ENCODE measurements around the gene CIAO2B.
"Not testable (repeated sequence)": the region's sequence is repeated elsewhere in the genome, so short reads cannot be mapped to it uniquely, and the experiment has no call there.

Gene CIAO2B

DNA sequence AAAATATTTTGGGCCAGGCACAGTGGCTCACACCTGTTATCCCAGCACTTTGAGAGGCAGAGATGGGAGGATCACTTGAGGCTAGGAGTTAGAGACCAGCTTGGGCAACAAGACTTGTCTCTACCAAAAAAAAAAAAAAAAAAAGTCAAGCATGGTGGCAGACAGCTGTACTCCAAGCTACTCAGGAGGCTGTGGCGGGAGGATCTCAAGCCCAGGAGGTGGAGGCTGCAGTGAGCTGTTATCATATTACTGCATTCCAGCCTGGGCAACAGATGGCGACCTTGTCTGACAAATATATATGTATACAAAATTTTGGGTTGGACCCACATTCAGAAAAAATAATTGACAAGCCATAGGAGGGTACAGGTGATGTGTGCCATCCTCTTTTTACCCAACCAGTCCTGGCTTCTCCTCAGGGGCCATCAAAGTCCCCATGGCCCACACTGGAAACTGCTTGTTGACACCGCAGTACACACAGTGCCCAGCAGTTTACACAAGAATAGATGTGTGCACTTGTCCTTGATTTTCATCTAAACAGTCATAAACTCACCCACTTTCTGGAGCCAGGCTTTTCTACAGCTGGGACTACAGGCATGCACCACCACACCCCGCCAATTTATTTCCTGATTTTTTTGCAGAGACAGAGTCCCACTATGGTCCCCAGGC, 2.8 kb upstream of the CIAO2B start:
- no peak for DNase-seq (ENCODE audit: low spot score)

DNA sequence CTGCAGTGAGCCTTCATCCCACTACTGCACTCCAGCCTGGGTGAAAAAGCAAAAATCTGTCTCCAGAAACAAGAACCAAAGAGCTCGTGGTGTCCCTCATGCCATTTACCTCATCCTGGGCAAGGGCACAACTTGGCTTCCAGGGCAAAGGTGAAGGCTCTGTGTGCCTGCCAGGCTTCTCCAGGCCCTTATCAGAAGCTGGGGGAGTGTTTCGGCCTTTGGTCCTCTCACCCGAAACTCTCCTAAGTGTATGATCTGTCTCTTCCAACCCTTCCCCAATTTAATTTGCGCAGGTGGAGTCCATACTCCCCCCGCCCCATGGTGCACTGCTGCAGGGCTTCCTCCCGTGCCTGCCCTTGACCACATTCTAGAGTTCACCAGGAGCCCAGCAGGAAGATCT, 2.3 kb upstream of the CIAO2B start:
- no peak for DNase-seq (ENCODE audit: low spot score)

DNA sequence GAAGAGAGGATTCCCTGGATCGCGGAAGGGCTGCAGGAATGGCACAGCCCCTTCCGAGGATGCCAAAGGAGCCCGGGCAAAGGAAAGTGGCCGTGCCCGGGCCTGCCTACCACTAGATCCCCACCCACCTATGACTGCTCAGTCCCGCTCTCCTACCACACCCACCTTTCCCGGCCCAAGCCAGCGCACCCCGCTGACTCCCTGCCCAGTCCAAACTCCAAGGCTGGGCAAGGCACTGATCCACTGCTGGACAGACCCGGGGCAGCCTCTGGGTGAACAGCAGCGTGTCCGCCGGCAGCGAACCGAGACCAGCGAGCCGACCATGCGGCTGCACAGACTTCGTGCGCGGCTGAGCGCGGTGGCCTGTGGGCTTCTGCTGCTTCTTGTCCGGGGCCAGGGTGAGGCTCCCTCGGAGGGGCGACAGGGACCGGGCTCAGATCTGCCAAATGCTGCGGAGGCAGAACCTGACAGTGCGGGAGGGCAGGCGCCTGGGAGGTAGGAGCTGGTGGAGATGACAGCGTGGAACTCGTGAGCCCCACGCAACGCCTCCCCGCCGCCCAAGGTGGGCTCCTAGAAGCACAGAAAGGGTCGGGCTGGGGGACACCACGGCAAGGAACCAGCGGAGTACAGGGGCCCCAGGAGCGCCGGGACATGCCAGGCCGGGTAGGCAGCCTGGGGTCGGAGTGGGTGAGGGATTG, 1.3 kb upstream of the CIAO2B start, which contains the start of gene CES2:
CES2 (plus strand) TSS at position 203 of the 698 bp plus-strand sequence; CDS start at position 323, 120 bp downstream.
- DNase-seq (ENCODE audit: low spot score): no peak

DNA sequence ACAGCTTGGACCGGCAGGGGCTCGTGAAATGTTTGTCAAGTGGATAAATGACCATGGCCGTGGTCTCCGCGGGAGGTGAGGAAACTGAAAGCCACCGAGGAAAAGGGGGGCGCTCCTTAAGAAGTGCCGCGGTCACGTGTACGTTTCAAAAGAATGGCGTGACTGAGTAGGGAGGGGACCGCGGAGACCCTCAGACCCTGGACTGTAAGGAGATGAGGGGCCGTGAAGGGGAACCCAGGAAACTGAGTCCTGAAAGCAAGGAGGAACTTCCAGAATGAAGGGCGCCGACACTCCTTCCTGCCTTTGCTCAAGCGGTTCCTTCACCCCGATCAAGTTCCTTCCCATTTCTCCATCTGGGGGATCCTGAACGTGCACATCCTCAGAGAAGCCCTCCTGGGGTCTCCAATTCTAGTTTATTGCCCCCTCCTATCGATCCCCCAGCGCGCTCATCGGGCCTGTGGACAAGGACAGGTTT, 674 bp upstream of the CIAO2B start:
- DNase-seq (ENCODE audit: low spot score): not testable (repeated sequence)

DNA sequence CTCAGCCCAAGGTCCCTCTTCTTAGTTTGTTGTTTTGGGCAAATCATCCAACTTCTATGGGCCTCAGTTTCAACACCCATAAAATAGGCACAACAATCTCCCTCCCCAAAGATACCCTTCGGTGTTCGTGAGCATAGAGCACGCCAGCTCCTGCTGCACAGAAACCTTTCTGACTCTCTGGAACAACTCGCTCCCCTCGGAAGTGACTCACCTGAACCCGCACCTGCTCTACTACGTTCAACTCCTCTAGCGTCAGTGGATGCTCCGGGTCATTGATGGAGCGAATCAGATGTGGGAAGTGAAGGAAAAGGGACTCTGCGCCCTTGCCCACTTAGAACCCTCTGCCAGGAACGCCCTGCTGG, 445 bp downstream of the CIAO2B start:
- no peak for DNase-seq (ENCODE audit: low spot score)

DNA sequence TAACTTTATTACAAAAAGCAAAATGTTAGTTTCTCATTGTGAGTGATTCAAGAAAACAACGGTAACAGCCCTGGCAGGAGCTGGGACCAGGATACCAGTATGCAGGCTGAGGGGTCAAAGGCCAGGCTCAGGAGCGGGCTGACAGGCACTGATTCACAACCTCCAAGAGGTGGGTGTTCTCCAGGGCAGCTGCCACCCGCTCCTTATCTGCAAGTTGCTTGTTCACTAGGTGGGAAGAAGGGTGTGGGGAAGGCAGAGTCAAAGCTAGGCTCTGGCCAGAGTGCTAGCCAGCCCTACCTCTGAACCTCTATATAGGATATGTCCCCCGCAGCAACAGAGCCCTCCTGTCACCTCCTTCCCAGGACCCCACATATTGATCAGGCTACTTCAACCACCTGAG, 2.1 kb downstream of the CIAO2B start:
- no peak for DNase-seq (ENCODE audit: low spot score)

DNA sequence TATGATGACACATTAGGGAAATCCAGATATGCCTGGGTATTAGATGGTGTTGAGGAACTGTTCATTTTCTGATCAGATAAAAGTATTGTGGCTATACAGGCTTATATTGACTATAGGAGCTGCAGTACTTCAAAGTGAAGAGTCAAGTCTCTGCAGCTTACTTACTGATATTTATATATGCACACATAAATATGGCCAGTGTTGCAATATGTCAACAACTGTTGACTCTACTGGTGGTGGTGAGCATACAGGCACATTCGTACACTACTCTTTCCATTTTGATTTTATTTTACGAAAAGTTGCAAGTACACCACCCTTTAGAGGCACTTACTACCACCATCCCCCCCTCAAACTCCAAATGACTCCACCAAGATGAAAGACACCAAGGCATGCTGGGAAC, 2.5 kb downstream of the CIAO2B start:
- no peak for DNase-seq (ENCODE audit: low spot score)

DNA sequence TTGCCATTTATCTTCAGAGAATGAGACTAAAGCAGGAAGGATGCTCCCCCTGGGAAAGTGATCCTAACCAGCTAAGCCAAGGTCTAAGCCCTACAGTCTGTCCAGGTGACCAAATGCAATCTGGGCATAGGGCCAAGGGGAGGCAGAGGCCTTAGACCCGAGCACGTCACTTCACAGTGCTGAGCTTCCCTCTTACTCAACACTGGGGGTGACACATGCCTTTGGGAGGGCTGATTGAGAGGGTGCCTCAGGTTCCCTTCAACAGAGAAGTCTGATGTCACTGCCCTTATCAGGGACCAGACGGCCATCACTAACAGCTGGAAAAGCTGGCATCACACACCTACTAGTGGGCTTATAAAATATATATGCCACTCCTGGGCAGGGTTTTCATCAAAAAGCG, 4.0 kb downstream of the CIAO2B start:
- no peak for DNase-seq (ENCODE audit: low spot score)

DNA sequence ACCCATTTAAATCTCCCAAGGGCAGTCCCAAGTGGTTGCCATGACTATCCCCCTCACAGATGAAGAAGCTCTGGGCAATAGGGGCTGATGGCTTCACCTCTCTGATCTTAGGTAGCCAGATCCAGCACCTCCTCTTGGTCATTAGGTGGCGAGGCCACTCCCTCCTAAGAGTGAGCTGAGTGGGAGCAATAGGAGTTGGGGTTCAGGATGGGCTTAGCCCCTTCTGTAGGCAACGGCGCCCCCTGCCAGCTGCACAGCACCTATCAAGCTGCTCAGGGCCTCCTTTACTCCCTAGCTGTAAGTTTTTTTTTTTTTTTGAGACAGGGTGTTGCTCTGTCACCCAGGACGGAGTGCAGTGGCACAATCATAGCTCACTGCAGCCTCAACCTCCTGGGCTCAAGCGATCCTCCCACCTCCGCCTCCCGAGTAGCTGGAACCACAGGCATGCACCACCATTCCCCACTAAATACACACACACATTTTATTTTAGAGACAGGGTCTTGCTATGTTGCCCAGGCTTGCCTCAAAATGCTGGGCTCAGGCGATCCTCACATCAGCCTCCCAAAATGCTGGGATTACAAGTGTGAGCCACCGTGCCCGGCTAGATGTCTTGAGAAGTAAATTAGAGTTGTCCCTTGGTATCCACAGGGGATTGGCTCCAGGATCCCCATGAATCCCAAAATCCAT, 5.4 kb downstream of the CIAO2B start:
- DNase-seq (ENCODE audit: low spot score): no peak

DNA sequence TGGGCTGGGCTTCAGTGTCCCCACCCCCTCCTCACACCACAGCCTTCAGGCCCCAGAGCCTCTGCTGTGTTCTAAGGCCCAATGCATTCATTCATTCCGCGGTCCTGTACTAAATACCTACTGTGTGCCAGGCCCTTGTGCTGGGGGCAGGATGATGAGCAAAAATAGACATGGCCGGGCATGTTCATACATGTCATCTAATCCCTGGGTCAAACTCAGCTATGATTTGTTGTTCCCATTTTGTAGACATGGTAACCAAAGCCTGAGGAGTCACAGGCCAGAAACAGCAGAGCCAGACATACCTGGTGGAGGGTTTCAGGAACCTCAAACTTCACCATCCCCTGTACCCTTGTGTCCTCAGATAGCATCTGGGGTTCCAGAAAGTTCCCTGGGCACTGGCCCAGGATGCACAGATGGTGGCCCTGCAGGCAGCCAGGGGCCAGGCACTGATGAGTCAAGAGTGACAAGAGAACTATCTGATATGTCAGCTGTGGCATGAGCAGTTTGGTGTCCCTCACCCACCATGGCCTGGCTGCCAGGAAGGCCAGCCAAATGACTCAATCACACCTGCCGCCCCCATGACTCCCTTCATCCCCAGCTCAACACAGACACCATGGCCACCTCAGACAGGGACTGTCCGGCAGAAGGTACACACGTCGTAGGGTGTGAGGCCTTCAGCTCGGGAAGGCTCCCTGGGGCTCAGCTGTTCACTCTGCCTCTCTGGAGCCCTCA, 6.1 kb downstream of the CIAO2B start:
- no peak for DNase-seq (ENCODE audit: low spot score)

DNA sequence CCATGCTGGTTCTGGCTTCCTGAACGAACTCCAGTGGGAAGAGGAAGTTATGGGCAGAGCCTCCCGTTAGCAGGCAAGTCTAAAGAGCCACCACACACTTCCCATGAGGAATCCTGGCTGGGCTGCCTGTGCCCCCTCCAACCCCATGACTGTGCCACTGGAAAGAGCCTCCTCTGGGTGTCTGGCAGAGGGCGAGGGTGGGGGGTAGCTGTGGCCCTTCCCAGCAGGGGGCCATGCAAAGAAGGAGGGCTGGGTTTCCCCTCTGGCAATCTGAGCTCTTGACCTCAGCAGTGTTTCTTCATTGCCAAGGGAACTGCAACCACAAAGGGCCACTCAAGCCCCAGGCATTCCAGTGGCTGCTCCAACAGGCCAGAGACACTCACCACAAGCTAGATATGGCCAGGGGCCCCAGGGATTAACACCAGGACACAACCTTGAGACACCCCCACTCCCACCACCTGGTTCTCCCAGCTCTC, 7.2 kb downstream of the CIAO2B start:
- no peak for DNase-seq (ENCODE audit: low spot score)

DNA sequence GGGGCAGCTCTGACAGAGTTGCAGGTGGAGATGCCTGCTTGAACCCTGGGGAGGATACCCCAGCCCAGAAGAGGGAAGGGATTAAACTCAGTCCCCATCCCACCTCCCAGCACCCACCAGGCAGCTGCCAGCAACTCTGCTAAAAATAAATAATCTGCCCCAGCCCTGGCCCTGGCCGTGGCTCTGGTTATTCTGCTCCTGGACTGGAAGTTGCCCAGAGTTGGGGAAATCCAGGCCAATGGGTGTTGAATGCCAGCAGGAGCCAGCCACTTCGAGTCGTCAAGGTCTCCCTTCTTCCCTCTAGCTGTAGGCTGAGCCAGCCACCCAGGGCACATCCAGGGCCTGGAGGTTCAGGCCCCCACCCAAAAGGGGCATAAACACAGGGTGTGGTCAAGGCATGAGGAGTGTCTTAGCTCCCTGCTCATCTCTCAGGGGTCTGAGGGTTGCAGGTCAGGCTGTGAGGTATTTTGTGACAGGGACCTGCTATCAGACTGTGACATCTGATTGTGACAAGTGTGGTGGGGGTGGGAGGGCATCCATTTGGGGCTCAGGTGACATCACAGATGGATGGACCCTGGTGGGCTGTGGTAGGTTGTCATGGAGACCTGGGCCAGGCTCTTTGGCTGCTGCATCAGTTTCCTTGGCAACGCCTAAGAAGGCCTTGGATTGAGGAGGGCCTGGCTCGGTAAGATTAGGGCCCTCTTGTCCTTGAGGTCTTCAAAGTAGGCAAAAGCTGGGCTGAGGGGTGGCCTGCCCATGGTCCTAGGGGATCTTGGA, 7.8 kb downstream of the CIAO2B start:
- DNase-seq (ENCODE audit: low spot score): no peak

DNA sequence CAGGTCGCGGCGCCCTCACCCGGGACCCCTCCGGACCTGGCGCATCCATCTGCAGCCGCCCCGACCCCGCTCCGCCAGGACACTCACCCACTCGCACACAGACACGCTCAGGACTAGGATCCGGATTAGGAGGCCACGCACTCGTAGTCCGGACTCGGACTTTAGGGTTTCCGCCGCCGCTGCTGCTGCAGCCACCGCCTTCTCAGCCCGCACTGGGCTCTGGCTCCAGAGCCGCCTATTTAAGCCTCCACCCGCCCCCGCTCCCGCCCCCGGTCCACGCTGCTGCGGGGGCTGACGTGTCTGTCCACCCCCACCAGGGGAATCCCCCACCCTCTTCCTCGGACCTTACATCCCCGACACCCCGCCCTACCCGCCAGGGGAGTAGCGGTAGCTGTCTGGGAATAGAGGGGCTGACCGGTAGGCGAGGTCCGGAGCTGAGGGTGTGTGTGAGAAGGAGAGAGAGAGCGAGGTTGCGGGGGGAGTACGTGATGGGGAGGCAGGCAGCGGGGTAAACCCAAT, 8.8 kb downstream of the CIAO2B start, which contains the start of gene RRAD:
RRAD (minus strand) TSS at position 214 of the 519 bp plus-strand sequence. CDS start 356 bp downstream, outside the sequence.
- no peak for DNase-seq (ENCODE audit: low spot score)

DNA sequence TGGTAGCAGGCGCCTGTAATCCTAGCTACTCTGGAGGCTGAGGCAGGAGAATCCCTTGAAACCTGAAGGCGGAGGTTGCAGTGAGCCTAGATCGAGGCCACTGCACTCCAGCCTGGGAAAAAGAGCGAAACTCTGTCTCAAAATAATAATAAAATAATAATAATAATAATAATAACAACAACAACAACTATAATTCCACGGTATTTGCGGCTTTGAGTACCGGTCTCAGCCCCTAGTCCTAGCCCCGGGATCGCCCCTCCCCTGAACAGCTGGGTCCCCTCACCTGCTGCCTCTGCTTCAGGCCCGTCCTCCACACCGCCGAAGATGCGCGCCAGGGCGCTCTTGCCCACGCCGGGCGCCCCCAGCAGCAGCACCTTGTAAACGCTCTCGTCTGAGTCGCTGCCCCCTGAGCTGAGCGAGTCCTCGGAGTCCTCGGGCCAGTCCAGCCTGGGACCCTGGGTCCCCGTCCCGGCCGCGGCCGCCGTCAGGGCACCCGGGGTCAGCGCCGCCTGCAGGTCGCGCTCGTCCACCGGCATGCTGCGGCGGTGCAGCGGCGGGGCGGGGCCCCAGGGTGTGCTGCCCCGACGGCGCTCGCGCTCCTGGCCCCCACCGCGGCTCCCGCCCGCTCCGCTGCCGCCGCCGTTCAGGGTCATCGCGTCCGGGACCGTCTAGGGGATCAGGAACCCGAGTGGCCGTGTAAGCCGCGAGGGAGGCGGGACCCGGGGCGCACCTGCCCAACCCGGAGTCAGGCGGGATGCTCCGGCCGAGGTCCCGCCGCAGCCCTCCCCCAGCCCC, 9.5 kb downstream of the CIAO2B start:
- peak; percentile 91 for DNase-seq (ENCODE audit: low spot score)

DNA sequence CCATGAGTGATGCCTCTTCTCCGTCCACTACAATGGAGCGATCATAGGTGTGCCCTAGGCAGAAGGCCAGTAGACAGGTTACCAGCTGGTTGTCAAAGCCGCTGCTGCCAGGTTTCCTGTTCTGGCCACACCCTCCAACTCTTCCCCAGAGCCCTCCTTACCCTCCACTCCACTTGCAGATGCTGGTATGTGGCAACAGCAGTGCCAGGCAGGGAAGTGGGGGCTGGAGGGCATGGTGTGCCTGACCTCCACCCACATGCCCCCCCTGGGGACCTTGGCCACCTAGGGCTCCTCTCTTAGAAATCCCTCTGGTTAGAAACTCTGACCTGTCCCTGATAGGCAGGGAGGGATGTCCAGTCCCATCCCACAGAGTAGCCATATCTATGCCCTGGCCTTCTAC, 10.3 kb downstream of the CIAO2B start:
- no peak for DNase-seq (ENCODE audit: low spot score)

DNA sequence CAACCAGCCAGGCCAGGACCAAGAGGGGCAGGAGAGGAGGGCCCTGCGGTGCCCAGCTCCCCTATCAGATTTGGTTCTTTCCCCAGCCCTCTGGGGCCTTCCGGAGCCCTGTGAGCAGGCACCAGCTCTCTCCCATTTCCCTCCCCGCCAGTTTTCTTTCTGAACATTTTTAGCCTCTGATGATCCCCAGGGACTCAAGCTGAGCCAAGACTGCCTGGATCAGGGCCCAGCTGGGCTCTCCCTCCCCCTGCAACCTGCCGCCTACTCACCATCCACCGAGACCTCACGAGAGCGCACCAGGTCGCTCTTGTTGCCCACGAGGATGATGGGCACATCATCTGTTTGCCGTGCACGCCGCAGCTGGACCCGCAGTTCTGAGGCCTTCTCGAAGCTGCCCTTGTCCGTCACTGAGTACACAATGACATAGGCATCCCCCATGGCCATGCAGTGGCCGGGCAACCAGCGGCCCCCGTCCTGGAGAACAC, 10.9 kb downstream of the CIAO2B start:
- DNase-seq (ENCODE audit: low spot score): no peak

DNA sequence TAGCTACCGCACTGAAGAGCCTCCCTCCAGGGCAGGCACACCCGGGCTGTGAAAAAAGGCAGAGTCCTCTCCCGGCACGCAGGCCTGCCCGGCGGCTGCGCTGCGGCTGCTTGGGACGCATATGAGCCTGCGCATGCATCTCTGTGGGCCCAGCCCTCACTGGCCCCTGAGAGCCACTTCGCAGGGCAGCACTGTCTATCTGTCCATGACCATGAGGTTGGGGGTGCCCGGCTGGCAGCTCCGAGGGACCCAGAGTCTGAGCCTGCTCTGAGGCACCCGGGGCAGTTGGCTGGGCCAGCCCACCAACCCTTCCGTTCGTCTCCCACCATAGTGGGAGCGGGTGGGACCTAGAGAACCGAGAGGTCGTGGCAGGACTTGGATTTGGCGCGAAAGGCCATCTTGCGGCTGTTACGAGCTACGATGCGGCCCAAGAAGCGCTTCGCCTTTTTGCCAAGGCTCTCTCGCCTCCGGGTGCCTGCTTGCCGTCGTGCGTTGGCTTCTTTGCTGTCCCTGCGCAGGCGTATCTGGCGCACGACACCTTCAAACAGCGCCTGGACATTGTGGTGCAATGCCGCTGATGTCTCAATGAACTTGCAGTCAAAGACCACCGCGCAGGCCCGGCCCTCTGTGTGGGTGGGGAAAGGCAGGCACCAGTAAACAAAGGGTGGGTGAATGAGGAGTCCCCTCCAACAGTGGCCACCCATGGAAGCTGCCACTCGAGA, 12.3 kb downstream of the CIAO2B start:
- no peak for DNase-seq (ENCODE audit: low spot score)

DNA sequence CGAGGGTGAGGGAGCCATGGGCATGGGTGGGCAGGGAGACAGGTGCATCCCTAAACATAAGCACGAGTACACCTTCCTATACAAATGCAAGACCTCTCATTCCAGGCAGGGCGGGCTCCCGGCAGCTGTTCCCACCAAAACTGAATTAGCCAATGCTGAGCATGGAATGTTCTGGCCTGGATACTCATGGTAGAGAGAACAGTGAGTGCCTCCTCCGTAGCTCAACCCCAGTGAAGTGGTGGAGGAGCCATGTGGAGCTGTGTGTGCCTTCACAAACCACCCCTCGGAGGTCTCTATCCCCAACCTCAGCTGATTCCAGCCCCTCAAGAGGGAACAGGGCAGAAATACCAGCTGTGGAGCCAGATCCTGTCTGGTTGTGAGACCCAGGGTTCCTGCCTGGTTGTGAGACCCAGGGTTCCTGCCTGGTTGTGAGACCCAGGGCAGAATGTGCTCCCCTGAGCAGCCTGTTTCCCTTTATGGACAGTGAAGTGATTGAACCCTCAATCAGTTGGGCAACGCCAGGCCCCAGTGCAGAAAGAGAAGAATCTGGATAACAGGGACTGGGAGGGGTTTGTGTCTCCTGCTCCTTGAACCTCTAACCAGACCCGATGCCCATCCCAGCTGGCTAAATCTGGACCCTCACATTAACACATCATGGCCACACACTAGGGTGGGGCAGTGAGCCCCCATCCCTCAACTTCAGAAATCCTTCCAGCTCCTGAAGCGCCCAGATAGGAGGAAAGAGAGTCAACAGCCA, 13.1 kb downstream of the CIAO2B start:
- no peak for DNase-seq (ENCODE audit: low spot score)

DNA sequence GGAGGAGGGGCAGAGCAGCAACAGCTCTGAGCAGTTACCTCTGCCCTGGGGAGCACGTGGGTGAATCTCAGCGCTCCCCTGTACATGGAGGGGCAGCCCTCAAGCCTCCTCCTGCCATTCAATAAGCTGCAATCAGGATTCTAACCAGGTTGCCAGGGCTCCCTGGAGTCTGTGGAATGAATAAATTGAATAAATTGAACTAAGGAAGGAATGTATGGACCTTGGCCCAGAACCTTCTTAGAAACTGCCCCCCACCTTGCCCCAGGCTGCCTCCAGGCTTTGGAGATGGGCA, 14.0 kb downstream of the CIAO2B start:
- no peak for DNase-seq (ENCODE audit: low spot score)
